Endothelial cell of umbilical vein (primary cell): Measurements from ENCODE around the gene CYREN. TPM values are rescaled to one million over a fixed set of nuclear protein-coding genes. Genes with fewer than 3 reads are reported as not detected.

Experiments used
- BruUV-seq: library from RNA; stranded (reverse); fragments of 400-500 nt; replicated peaks from 2 replicates; lab custom pipeline; 2021; lab: Mats Ljungman, UMichigan
- CTCF ChIA-PET: fragments of 300-600, 350-600 bp; sonication (Branson Sonifier 250); formaldehyde crosslinking; loops from one replicate; lab custom pipeline; 2021; ENCODE audit warnings: antibody characterized with exemption, inconsistent platforms; lab: Charles Lee
- POLR2A ChIA-PET: fragments of 300-600, 350-600 bp; sonication (Branson Sonifier 250); formaldehyde crosslinking; loops from one replicate; lab custom pipeline; 2021; ENCODE audit warnings: antibody characterized with exemption, inconsistent platforms; lab: Charles Lee
- DNase-seq: peaks from one replicate; pipeline ENCODE4 v3.0.0-alpha.2; 2011; ENCODE audit warnings: low read depth, low spot score
- FAIRE-seq: peaks from 2 replicates; lab custom pipeline; 2011; peaks lifted over from hg19 to GRCh38; lab: Jason Lieb, UNC
- H2AFZ ChIP-seq: 2 replicates; pipeline ENCODE4 v1.6.0; 2012; ENCODE audit warnings: low read depth, low read length, control low read depth, inconsistent platforms
- H3K27ac ChIP-seq: 2 replicates; pipeline ENCODE4 v1.5.1; 2011; ENCODE audit warnings: low read depth, mild to moderate bottlenecking, control low read depth, low read length, moderate library complexity; ENCODE audit not compliant: insufficient read depth
- H3K27me3 ChIP-seq, 2 experiments: 2 replicates each; pipeline versions ENCODE4 v1.6.0 to v1.6.1; 2011; ENCODE audit warnings: low read length in 2 of 2, mixed read lengths in 1 of 2; ENCODE audit not compliant: control insufficient read depth in 2 of 2, insufficient read depth in 2 of 2
- H3K36me3 ChIP-seq, 2 experiments: 2 replicates in 1 of 2; 3 replicates in 1 of 2; pipeline ENCODE4 v1.5.1; 2011; ENCODE audit warnings: low read length in 2 of 2, mild to moderate bottlenecking in 1 of 2, moderate library complexity in 1 of 2; ENCODE audit not compliant: control insufficient read depth in 2 of 2, insufficient read depth in 2 of 2; ENCODE audit errors: extremely low read depth in 1 of 2
- H3K4me1 ChIP-seq: 3 replicates; pipeline ENCODE4 v1.5.1; 2011; ENCODE audit warnings: mild to moderate bottlenecking, low read length; ENCODE audit not compliant: control insufficient read depth, insufficient read depth; ENCODE audit errors: extremely low read depth
- H3K4me2 ChIP-seq: 2 replicates; pipeline ENCODE4 v1.6.1; 2011; ENCODE audit warnings: low read length, control low read depth, mixed read lengths; ENCODE audit not compliant: insufficient read depth
- H3K4me3 ChIP-seq, 3 experiments: fragments of 200-600 bp in 1 of 3; sonication (generic), shearing (Covaris generic) in 1 of 3; replicated peaks in 1 of 3; 2 replicates each; pipeline ENCODE4 v1.5.1; 2011 to 2016; ENCODE audit warnings: control low read depth in 3 of 3, low read length in 3 of 3, mild to moderate bottlenecking in 2 of 3, inconsistent platforms in 1 of 3, low read depth in 1 of 3, moderate library complexity in 1 of 3; ENCODE audit not compliant: insufficient read depth in 1 of 3
- H3K79me2 ChIP-seq: 2 replicates; pipeline ENCODE4 v1.6.0; 2012; ENCODE audit warnings: low read length, inconsistent platforms; ENCODE audit not compliant: control insufficient read depth, insufficient read depth
- H3K9ac ChIP-seq: replicated peaks from 2 replicates; pipeline ENCODE3; 2011; ENCODE audit warnings: low read length, control low read depth; ENCODE audit not compliant: insufficient read depth; ENCODE audit errors: extremely low read depth
- H3K9me1 ChIP-seq: replicated peaks from 3 replicates; pipeline ENCODE4 v1.6.0; 2011; ENCODE audit warnings: mild to moderate bottlenecking, low read length; ENCODE audit not compliant: control insufficient read depth, insufficient read depth; ENCODE audit errors: extremely low read depth
- H3K9me3 ChIP-seq: replicated peaks from 2 replicates; pipeline ENCODE4 v1.5.1; 2012; ENCODE audit warnings: low read length, inconsistent platforms; ENCODE audit not compliant: control insufficient read depth, insufficient read depth
- H4K20me1 ChIP-seq: replicated peaks from 2 replicates; pipeline ENCODE3; 2011; ENCODE audit warnings: mild to moderate bottlenecking, low read length; ENCODE audit not compliant: control insufficient read depth, insufficient read depth; ENCODE audit errors: extremely low read depth
- CTCF ChIP-seq, 2 donors: IDR thresholded peaks; 1 replicate in 1 of 2; 2 replicates in 1 of 2; pipeline ENCODE4 v1.5.1; 2011; ENCODE audit warnings: low read length in 2 of 2, mild to moderate bottlenecking in 2 of 2, moderate library complexity in 2 of 2, control low read depth in 1 of 2, inconsistent platforms in 1 of 2, low read depth in 1 of 2; ENCODE audit not compliant: insufficient read depth in 1 of 2; ENCODE audit errors: extremely low read depth in 1 of 2
- EZH2 ChIP-seq: IDR thresholded peaks from 2 replicates; pipeline ENCODE4 v1.6.1; 2012; ENCODE audit warnings: borderline replicate concordance, low read depth, mild to moderate bottlenecking, moderate library complexity, low read length, inconsistent platforms; ENCODE audit not compliant: severe bottlenecking
- FOS ChIP-seq: IDR thresholded peaks from 2 replicates; pipeline ENCODE4 v1.6.1; 2011; ENCODE audit warnings: mild to moderate bottlenecking, low read length, moderate library complexity, borderline replicate concordance; ENCODE audit not compliant: insufficient read depth
- GATA2 ChIP-seq: IDR thresholded peaks from 2 replicates; pipeline ENCODE4 v1.7.0; 2011; ENCODE audit warnings: low read depth, mild to moderate bottlenecking, moderate library complexity, mixed read lengths, low read length; ENCODE audit not compliant: insufficient read length, insufficient read depth
- JUN ChIP-seq: IDR thresholded peaks from 2 replicates; pipeline ENCODE4 v1.6.1; 2011; ENCODE audit warnings: borderline replicate concordance, low read depth; ENCODE audit not compliant: insufficient read length, insufficient read depth
- MAX ChIP-seq: IDR thresholded peaks from 2 replicates; pipeline ENCODE4 v1.6.1; 2011; ENCODE audit not compliant: insufficient read depth, insufficient read length
- MYC ChIP-seq: IDR thresholded peaks from one replicate; pipeline ENCODE4 v1.6.1; 2011; ENCODE audit warnings: mild to moderate bottlenecking, low read depth, low read length
- POLR2A ChIP-seq: IDR thresholded peaks from 2 replicates; pipeline ENCODE4 v1.6.1; 2012; ENCODE audit warnings: low read depth, mild to moderate bottlenecking, control low read depth, low read length
- POLR2AphosphoS5 ChIP-seq: IDR thresholded peaks from 2 replicates; pipeline ENCODE4 v1.6.1; 2012; ENCODE audit warnings: low read depth, mild to moderate bottlenecking, control low read depth, low read length, moderate library complexity; ENCODE audit not compliant: insufficient read depth
- dilution Hi-C: fragments of 300-500 bp; cut with MboI; formaldehyde crosslinking; loops from one replicate; pipeline ENCODE4 v1.15.0; 2019; ENCODE audit warnings: low sequenced_read_pairs; ENCODE audit not compliant: extremely low pct_ligation_motif_present
- intact Hi-C: fragments of 100-400 bp; cut with micrococcal nuclease; formaldehyde crosslinking; loops from one replicate; pipeline ENCODE4 v1.10.0; 2022
- polyA plus RNA-seq, 4 experiments: library from polyadenylated mRNA; depleted of rRNA in 3 of 4; stranded (reverse) in 3 of 4; unstranded in 1 of 4; fragments of >200 nt; gene quantifications; 2 replicates each; pipeline versions ENCODE4 v1.2.1 to v1.2.3, GENCODE V29; 2011 to 2012; ENCODE audit warnings: missing spikeins in 1 of 4
- total RNA-seq: library from RNA; stranded (reverse); gene quantifications from 2 replicates; pipeline ENCODE4 v1.2.3, GENCODE V29; 2021

The CYREN gene
- total and polyA plus RNA-seq, 2 donors (not counting 3 experiments of a cell fraction or from before 2014, with no cell fraction given) = 19.1 to 30.8 TPM

GRCh38 chr7:135168489-135169140 lies 1.9 kb downstream of the CYREN start:
- H3K4me2 ChIP-seq = no peak overlapping the region
- H3K9me3 ChIP-seq = no peaks in the 10 kb centered on the region
- peaks cover 3% of the 10 kb centered on the region for H3K79me2 ChIP-seq
- no peaks in the 10 kb centered on the region for H3K27me3 ChIP-seq
- no peak overlapping the region for H3K4me3 ChIP-seq
- H3K4me1 ChIP-seq = peaks cover 23% of the 10 kb centered on the region
- dilution Hi-C loops = no loop called here
- H3K9ac ChIP-seq = no peak overlapping the region
- peaks cover 4% of the 10 kb centered on the region in 2 experiments for H3K36me3 ChIP-seq
- BruUV-seq = no TSS peak
- CTCF ChIA-PET = interaction anchor here (0.7 to 3.8 kb wide), 6 partner anchors 8 to 538 kb away, joined by 3 to 45 read pairs (median 6); partner anchors contain the start of genes AGBL3 and WDR91
- FAIRE-seq (no peak), DNase-seq (no peak)
- no peaks in the 10 kb centered on the region for H3K9me1 ChIP-seq
- POLR2A ChIA-PET = interaction anchor here (0.8 kb wide), 1 partner anchor 8 kb away, joined by 3 read pairs; no protein-coding TSS in a partner anchor
- no peaks in the 10 kb centered on the region for H4K20me1 ChIP-seq
- H2AFZ ChIP-seq = no peak overlapping the region
- TF ChIP-seq FOS (no peak), GATA2 (no peak), POLR2AphosphoS5 (no peak), POLR2A (no peak), MYC (no peak), EZH2 (no peak), JUN (no peak), MAX (no peak), CTCF (IDR thresholded peaks at IDR 0.05; ENCODE audit: extremely low read depth in 1 of 2, insufficient read depth in 1 of 2, low read depth in 1 of 2, low read length in 2 of 2) (no peak)
- intact Hi-C loops = loop anchor here (10.0 kb wide), 1 partner anchor 474 kb away; no protein-coding TSS in a partner anchor
- no peak overlapping the region for H3K27ac ChIP-seq
